Left lung (tissue), 10 donors: ENCODE results near the gene MPP3. TPM values are rescaled to one million over a fixed set of nuclear protein-coding genes. Genes with fewer than 3 reads are reported as not detected.

Experiments used
- ATAC-seq: fragments of 200-7000 bp; cut with Tn5 transposase; one replicate; pipeline ENCODE4 v1.9.1; 2020; ENCODE audit warnings: moderate library complexity
- DNase-seq, 4 donors: peaks; one replicate each; pipeline ENCODE4 v3.0.0-alpha.2; 2013 to 2020
- H3K27ac ChIP-seq, 2 donors: fragments of 200-600 bp; sonication (generic) in 1 of 2; one replicate each; pipeline versions ENCODE4 v1.5.0 to v1.8.0; 2020 to 2021
- H3K27me3 ChIP-seq, 2 donors: fragments of 200-600 bp; sonication (generic) in 1 of 2; one replicate each; pipeline versions ENCODE4 v1.5.0 to v1.8.0; 2020 to 2021
- H3K36me3 ChIP-seq, 2 donors: fragments of 200-600 bp; sonication (generic) in 1 of 2; one replicate each; pipeline versions ENCODE4 v1.5.0 to v1.8.0; 2020 to 2021
- H3K4me1 ChIP-seq, 2 donors: fragments of 200-600 bp; one replicate each; pipeline ENCODE4 v1.8.0; 2021
- H3K4me3 ChIP-seq, 2 donors: fragments of 200-600 bp; sonication (generic) in 1 of 2; one replicate each; pipeline versions ENCODE4 v1.5.0 to v1.8.0; 2020 to 2021; ENCODE audit warnings: mild to moderate bottlenecking in 1 of 2
- H3K9me3 ChIP-seq, 2 donors: fragments of 200-600 bp; sonication (generic) in 1 of 2; one replicate each; pipeline versions ENCODE4 v1.5.0 to v1.8.0; 2020 to 2021
- intact Hi-C, 2 donors: fragments of 100-400 bp; cut with DNase I; formaldehyde crosslinking; loops; one replicate each; pipeline versions ENCODE4 v1.11.2 to v1.14.2; 2022
- polyA plus RNA-seq, 6 donors: library from polyadenylated mRNA; unstranded; fragments of 120-200 nt; gene quantifications; one replicate each; pipeline ENCODE4 v1.2.1, GENCODE V29; 2013; ENCODE audit not compliant: insufficient read length in 6 of 6
- total RNA-seq, 2 donors: library from RNA; stranded (reverse); fragmentation: NEBNext Ultra II Directional; extraction: Animal tissue kit (Norgen Biotek cat#: 25700); gene quantifications; one replicate each; pipeline ENCODE4 v1.2.1, GENCODE V29; 2021
- TF ChIP-seq, protein P1 (sequence below), 2 donors: fragments of 200-600 bp; sonication (generic) in 1 of 2; IDR thresholded peaks; one replicate each; pipeline versions ENCODE4 v1.5.0 to v1.8.0; 2021; ENCODE audit warnings: antibody characterized with exemption in 2 of 2
- donor health status: DM: no; HTN: yes; CAD: no.
- donor health status: DM: no; HTN: no; CAD: no.

Gene MPP3
- total and polyA plus RNA-seq, 8 donors: 8.0 to 17.9 (median 13.0) TPM

DNA sequence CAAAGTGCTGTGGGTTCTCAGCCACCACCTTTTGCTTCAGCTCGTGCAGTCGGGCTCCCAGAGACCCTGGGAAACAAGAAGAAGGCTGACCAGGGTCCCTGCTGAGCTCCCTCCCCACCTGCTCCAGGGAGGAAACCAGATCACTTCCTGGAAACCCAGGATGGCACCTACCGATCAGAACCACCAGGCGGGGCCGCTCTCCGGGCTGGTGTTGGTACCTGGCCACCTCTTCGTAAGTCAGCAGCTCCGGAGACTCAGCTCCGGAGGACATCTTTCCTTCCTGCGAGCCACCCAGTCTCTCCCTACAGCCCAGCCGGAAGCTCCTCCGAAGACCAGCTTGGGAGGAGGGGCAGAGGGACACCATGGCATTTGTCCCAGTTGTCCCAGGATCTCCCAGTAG is 18.9 kb downstream of the MPP3 start:
- H3K4me1 ChIP-seq: peaks cover 5 to 8% of the 10 kb centered on the region in 2 donors
- H3K36me3 ChIP-seq: peaks cover 0 to 70% of the 10 kb centered on the region in 2 donors
- H3K4me3 ChIP-seq: no peak overlapping the region
- ATAC-seq: no peak
- DNase-seq: no peak
- no peaks in the 10 kb centered on the region for H3K9me3 ChIP-seq
- H3K27ac ChIP-seq: no peak overlapping the region
- no peaks in the 10 kb centered on the region for H3K27me3 ChIP-seq
- TF ChIP-seq, protein P1, sequence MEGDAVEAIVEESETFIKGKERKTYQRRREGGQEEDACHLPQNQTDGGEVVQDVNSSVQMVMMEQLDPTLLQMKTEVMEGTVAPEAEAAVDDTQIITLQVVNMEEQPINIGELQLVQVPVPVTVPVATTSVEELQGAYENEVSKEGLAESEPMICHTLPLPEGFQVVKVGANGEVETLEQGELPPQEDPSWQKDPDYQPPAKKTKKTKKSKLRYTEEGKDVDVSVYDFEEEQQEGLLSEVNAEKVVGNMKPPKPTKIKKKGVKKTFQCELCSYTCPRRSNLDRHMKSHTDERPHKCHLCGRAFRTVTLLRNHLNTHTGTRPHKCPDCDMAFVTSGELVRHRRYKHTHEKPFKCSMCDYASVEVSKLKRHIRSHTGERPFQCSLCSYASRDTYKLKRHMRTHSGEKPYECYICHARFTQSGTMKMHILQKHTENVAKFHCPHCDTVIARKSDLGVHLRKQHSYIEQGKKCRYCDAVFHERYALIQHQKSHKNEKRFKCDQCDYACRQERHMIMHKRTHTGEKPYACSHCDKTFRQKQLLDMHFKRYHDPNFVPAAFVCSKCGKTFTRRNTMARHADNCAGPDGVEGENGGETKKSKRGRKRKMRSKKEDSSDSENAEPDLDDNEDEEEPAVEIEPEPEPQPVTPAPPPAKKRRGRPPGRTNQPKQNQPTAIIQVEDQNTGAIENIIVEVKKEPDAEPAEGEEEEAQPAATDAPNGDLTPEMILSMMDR (IDR thresholded peaks at IDR 0.05): no peak
- intact Hi-C loops: no loop called here

DNA sequence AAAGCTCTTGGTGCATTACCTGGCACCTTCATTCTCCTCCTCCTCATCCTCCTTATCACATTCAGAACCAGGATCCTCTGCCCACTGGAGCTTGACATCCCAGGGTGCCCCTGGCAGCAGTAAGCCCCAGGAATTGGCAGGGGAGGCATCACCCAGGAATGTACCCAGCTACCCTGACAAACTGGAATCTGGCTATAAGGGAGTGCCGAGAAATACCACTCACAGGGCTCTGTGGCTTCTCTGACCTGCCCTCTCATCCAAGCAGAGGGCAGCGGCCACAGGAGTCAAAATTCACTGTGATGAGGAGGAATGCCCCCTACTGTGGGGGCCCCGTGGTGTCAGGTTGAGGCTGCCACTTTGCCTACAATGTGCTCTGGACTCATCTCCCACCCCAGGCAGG is 19.6 kb downstream of the MPP3 start:
- H3K36me3 ChIP-seq: peaks cover 0 to 64% of the 10 kb centered on the region in 2 donors
- H3K9me3 ChIP-seq: no peaks in the 10 kb centered on the region
- intact Hi-C loops: no loop called here
- H3K4me1 ChIP-seq: peaks cover 5 to 8% of the 10 kb centered on the region in 2 donors
- H3K4me3 ChIP-seq: no peak overlapping the region
- no peak overlapping the region for H3K27ac ChIP-seq
- TF ChIP-seq, protein P1 (IDR thresholded peaks at IDR 0.05): no peak
- H3K27me3 ChIP-seq: no peaks in the 10 kb centered on the region
- DNase-seq (no peak), ATAC-seq (no peak)

DNA sequence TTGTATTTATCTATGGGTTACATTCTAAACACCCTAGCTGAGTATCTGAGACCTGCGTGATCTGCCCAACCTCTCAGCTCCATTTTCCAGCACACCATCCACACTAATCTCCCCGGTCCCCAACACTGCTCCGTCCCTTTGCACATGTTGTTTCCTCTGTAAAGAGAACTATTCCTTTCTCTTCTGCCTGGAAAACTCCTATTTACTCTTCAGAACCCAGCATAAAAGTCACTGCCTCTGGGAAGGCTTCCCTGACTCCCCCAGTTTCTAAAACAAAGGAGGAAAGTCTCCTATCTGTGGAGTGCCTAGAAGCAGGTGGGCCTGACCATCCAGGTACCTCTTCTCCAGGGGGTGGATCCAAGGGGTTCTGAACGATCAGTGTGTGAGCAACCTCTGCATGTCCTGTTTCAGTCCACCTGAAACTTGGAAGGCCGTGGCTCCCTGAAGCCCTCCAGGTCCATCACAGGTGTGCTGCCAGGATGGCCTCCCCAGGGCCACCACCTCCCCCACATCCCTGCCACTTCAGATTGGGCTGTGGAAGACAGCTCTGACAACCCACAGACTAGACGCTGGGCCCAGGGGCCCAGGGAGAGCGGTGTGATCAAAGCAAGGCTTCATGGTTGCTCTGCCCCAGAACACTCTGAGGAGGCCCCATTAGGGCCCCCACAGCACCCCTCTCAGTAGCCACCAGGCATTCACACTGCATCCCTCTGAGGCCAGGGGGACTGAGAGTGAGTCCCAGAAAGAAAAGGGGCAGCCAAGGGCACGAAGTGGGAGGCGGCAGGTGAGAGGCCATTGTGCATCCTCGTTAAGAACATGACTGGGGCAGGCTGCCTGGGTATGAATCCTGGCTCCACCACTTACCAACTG is 20.3 kb downstream of the MPP3 start:
- no peak overlapping the region for H3K27ac ChIP-seq
- DNase-seq: no peak
- peaks cover 0 to 64% of the 10 kb centered on the region in 2 donors for H3K36me3 ChIP-seq
- peaks cover 5 to 8% of the 10 kb centered on the region in 2 donors for H3K4me1 ChIP-seq
- no peak for ATAC-seq
- no peaks in the 10 kb centered on the region for H3K27me3 ChIP-seq
- TF ChIP-seq, protein P1 (IDR thresholded peaks at IDR 0.05): no peak
- no peaks in the 10 kb centered on the region for H3K9me3 ChIP-seq
- H3K4me3 ChIP-seq: no peak overlapping the region
- intact Hi-C loops: no loop called here

DNA sequence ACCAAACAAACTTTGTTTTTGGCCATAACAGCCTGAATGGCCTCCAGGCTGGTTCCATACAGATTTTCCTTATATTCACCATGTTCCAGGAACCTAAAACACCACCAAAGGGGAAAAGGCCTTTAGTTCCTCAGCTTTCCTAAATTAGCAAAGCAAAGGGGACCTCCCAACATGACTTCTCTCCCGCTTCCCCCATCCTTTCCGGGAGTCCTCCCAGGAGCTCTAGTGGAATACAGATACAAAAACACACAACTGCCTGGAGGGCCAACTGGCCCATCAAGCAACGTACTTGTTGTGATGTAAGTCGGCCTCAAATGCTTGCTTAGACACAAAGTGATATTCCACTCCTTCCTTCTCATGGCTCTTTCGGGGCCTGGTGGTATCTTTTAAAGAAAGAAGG is 22.1 kb downstream of the MPP3 start:
- TF ChIP-seq, protein P1 (IDR thresholded peaks at IDR 0.05): no peak
- intact Hi-C loops: no loop called here
- DNase-seq: no peak
- no peak overlapping the region for H3K4me3 ChIP-seq
- peaks cover 0 to 59% of the 10 kb centered on the region in 2 donors for H3K36me3 ChIP-seq
- no peak overlapping the region for H3K27ac ChIP-seq
- no peaks in the 10 kb centered on the region for H3K27me3 ChIP-seq
- no peaks in the 10 kb centered on the region for H3K9me3 ChIP-seq
- peaks cover 5 to 8% of the 10 kb centered on the region in 2 donors for H3K4me1 ChIP-seq
- no peak for ATAC-seq

DNA sequence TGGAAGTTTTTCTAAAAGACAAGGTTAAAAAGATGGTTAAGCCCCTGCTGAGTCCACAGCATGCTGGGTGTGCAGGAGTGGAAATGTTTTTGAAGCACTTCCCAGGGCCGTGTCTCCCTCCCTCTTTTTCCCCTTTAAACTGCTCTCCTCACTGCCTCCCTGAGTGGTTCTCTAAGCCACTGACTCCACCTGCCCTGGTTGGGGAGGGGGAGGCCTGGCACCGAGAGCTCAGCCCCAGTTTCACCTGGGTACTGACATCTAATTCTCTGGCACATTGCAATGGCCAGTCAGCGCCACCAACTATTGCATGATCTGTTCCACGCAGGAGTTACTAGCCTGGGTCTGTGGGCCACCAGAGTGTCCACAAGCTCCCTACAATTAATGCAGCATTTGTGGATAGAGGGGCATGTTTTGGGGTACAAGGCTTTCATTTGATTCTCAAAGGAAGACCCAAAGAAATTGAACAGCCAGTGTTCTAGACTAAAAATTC is 22.7 kb downstream of the MPP3 start:
- no peak for DNase-seq
- Histone ChIP-seq H3K36me3 (peaks cover 0 to 53% of the 10 kb centered on the region in 2 donors), H3K27ac (no peak overlapping the region), H3K9me3 (no peaks in the 10 kb centered on the region), H3K4me3 (no peak overlapping the region), H3K27me3 (no peaks in the 10 kb centered on the region), H3K4me1 (peaks cover 5 to 6% of the 10 kb centered on the region in 2 donors)
- TF ChIP-seq, protein P1 (IDR thresholded peaks at IDR 0.05): no peak
- intact Hi-C loops: no loop called here
- no peak for ATAC-seq
